H1 (cell line): ENCODE data around the gene PRR5L. TPM values are rescaled to one million over a fixed set of nuclear protein-coding genes. Genes with fewer than 3 reads are reported as not detected.

Experiments
- BACH1 ChIP-seq: IDR thresholded peaks from 2 replicates; pipeline ENCODE4 v1.6.1; 2012; ENCODE audit warnings: low read length, improper control_type of control experiment
- CBX8 ChIP-seq: fragments of 300-800, 300-1000 bp; sonication (generic); IDR thresholded peaks from 2 replicates; pipeline ENCODE4 v1.7.1; 2016; ENCODE audit warnings: low read depth, low read length, borderline replicate concordance
- CHD2 ChIP-seq: IDR thresholded peaks from 2 replicates; pipeline ENCODE4 v1.6.1; 2012; ENCODE audit warnings: low read length, improper control_type of control experiment
- CHD7 ChIP-seq: fragments of 300-600 bp; sonication (generic); IDR thresholded peaks from 2 replicates; pipeline ENCODE4 v1.7.1; 2012; ENCODE audit warnings: low read length, moderate library complexity, mild to moderate bottlenecking, inconsistent platforms; ENCODE audit not compliant: insufficient replicate concordance
- EZH2 ChIP-seq: fragments of 200-600 bp; sonication (generic); IDR thresholded peaks from 2 replicates; pipeline ENCODE4 v1.7.1; 2012; ENCODE audit warnings: low read depth, mild to moderate bottlenecking, moderate library complexity, low read length, inconsistent platforms; ENCODE audit not compliant: severe bottlenecking
- HDAC2 ChIP-seq, 2 experiments: fragments of 300-600 bp in 1 of 2; sonication (generic) in 1 of 2; IDR thresholded peaks; 2 replicates each; pipeline ENCODE4 v1.6.1; 2011 to 2012; ENCODE audit warnings: low read depth in 2 of 2, low read length in 2 of 2, mild to moderate bottlenecking in 2 of 2, moderate library complexity in 2 of 2, borderline replicate concordance in 1 of 2, inconsistent platforms in 1 of 2
- JUND ChIP-seq: IDR thresholded peaks from 2 replicates; pipeline ENCODE4 v1.6.1; 2011; ENCODE audit warnings: mild to moderate bottlenecking, improper control_type of control experiment, low read length
- KDM1A ChIP-seq: fragments of 200-600, 300-600 bp; sonication (generic); IDR thresholded peaks from 2 replicates; pipeline ENCODE4 v1.7.1; 2016; ENCODE audit warnings: mild to moderate bottlenecking, low read length, borderline replicate concordance
- PHF8 ChIP-seq: fragments of 200-600 bp; sonication (generic); conservative IDR thresholded peaks from 2 replicates; pipeline ENCODE4 v1.7.1; 2012; ENCODE audit warnings: low read depth, mild to moderate bottlenecking, inconsistent platforms, low read length, moderate library complexity
- SIN3A ChIP-seq, 2 experiments: IDR thresholded peaks in 1 of 2; conservative IDR thresholded peaks in 1 of 2; 2 replicates each; pipeline ENCODE4 v1.6.1; 2011 to 2012; ENCODE audit warnings: low read length in 2 of 2, improper control_type of control experiment in 1 of 2, low read depth in 1 of 2, mild to moderate bottlenecking in 1 of 2
- YY1 ChIP-seq: IDR thresholded peaks from 2 replicates; pipeline ENCODE4 v1.6.1; 2011; ENCODE audit warnings: low read depth, mild to moderate bottlenecking, low read length
- polyA plus RNA-seq, 7 experiments: library from polyadenylated mRNA; depleted of rRNA in 3 of 7; stranded (reverse) in 5 of 7; unstranded in 2 of 7; fragments of >200 nt in 5 of 7; fragments of 200-250 nt in 2 of 7; gene quantifications; 1 replicate in 5 of 7; 2 replicates in 1 of 7; 4 replicates in 1 of 7; pipeline versions ENCODE4 v1.2.1 to v1.2.3, GENCODE V29; 2011 to 2013; ENCODE audit warnings: missing spikeins in 2 of 7, mixed read lengths in 2 of 7
- total RNA-seq: library from RNA; stranded (reverse); fragmentation: NEBNext Ultra II Directional; extraction: Animal tissue kit (Norgen Biotek cat#: 25700); gene quantifications from 2 replicates; pipeline ENCODE4 v1.2.1, GENCODE V29; 2021

Gene PRR5L
- total and polyA plus RNA-seq, 2 of the 8 experiments (the other 6 are each of a cell fraction or from before 2014, with no cell fraction given) = 6.6 to 10.1 TPM

GRCh38 chr11:36357831-36358230 lies 61.7 kb downstream of the PRR5L start (continued):
- TF ChIP-seq CHD7 (no peak), EZH2 (no peak), HDAC2 (IDR thresholded peaks at IDR 0.05; ENCODE audit: borderline replicate concordance in 1 of 2, low read depth in 2 of 2, low read length in 2 of 2) (no peak), PHF8 (no peak), JUND (no peak), CHD2 (no peak), SIN3A (conservative IDR thresholded peaks at IDR 0.05 in 1 of 2, IDR thresholded peaks at IDR 0.05 in 1 of 2; ENCODE audit: low read depth in 1 of 2, low read length in 2 of 2) (no peak), YY1 (no peak), BACH1 (no peak), KDM1A (no peak), CBX8 (no peak)
